HK-2 (cell line): ENCODE results near the gene NTRK1.

Source experiments
- DNase-seq: peaks from one replicate; pipeline ENCODE4 v3.0.0-alpha.2; 2018; ENCODE audit not compliant: unreplicated experiment

Gene NTRK1

DNA sequence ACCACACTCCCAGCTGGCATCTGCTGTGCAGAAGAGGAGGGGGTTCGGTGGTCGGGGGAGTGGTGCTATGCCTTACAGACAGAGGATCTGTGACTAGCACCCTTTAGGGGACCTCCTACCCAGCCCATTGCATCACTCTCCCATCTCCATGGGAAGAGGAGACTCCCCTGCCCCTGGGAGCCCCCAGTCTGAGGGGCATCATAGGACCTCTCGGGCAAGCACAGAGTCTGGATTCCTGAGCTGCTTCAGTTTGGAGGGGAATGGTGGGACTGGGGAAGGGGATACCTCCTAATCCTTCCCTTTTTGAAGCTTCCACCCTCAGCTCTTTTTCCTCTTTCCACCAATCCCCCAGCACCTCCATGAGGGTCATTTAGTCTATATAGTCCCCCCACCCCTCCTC, 3.1 kb upstream of the NTRK1 start:
- no peak for DNase-seq

DNA sequence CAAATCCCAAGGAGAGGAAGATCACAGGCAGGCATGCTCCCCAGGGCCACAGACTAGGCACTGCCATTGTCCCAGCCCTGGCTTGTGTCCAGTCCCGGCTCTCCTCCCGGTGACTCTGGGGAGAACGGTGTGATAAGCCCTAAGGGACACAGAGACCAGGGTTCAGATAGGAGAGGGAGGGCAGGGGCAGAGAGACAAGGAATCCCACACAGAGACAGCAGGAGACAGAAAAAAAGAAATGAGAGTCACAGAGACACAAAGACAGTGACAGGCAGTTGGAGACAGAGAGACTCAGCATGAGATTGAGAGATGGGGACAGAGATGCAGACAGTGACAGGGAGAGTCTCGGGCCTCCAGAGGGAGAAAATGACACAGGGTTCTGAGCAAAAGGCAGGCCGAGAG, 2.1 kb upstream of the NTRK1 start:
- no peak for DNase-seq

DNA sequence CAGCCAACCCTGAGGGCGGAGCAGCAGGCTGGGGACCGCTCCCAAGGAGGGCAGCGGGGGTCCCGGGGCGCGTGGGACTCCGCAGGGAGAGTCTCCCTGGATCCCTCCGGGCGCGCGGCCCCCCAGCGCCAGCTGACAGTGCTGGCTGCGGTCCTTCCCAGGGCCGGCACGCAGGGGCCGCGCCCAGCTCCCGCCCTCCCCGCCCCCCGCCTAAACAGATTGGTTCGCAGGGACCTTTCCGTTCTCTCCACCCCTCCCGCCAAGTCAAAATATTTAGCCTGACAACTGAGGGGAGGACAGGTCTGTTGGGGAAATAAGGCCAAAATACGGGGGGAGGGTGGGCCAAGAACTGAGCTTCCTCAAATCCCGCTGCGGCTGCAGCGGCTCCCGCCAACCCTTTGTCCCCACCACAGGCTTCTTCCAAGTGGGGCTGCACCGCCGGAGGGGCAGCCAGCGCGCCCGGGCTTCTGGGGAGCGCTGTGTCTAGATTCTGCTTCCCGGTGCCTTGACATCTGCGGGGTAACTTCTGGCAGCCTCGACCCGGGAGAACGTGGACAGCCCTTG, 1.6 kb upstream of the NTRK1 start, which contains the start of gene INSRR:
Gene INSRR, minus strand, starts transcription at position 159 of the 564 bp plus-strand sequence. CDS start 496 bp downstream, outside the sequence.
- DNase-seq: no peak

DNA sequence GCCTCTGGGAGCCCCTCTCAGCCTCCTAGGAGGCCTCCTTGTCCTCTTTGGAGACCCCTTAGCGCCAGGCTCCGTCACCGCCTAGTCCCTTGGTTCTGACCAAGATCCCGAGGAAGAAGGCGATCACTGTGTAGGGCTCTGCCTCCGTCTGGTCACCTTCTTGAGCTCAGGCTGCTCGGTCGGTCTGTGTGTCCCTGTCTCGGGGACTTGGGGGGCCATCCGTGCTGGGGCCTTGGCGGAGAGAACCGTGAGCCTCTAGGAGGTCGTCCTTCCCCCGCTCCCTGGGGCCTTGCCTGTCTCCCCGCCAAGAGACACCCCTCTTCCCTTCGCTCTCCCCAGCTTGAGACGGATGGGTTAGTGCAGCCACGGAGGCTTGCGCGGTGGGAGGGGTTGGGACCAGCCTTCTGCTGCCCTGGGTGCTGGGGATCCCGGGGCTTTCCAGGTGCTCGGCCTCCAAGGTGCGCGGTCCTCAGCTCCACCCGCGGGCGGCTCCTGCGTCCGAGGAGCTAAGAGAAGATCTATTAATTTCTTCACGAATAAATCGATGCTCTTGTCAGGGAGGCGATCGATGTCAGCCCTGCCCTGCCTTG, 1.0 kb upstream of the NTRK1 start:
- DNase-seq: peak; percentile 24

DNA sequence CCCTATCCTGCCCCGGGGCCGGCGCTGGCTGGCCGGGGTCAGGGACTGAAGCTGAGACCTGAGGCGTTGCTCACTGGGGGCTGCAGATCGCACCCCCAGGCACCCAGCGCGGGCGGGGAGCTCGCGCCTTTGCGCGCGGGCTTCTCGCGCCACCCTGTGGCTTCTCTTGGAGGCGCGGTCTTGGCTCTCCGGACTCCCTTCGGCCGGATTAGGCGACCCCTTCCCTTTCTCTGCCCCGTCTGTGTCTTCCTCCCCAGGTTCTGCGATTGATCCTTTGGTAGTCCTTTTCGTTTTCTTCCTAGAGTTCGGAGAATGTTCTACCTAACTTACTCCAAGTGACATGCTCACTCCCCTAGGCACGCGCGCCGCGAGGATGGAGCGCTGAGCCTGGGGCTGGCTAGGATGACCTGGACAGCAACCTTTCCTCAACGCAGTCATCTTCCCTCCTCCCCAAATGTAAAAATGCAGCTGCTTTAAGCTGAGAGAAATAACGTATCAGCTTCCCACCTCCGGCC, 495 bp upstream of the NTRK1 start:
- DNase-seq: peak; percentile 57

DNA sequence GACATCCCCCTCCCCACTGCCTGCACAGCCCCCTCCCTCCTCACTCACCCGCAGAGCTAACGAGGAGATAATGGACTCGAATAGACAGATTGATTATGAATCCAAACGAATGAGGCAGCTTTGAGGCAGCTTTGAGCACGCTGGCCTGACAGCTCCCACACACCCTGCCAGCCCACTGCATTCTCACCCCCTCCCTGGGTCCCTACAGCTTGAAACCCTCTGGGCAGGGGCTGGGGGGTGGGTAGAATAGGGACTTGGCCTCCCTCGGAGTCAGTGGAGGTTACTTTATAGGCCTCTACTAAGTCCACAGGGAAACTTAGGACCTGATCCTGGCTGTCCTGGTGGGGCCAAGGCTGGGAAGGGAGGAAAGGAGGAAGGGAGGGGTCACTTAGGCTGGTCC, 1.9 kb downstream of the NTRK1 start:
- DNase-seq: no peak

DNA sequence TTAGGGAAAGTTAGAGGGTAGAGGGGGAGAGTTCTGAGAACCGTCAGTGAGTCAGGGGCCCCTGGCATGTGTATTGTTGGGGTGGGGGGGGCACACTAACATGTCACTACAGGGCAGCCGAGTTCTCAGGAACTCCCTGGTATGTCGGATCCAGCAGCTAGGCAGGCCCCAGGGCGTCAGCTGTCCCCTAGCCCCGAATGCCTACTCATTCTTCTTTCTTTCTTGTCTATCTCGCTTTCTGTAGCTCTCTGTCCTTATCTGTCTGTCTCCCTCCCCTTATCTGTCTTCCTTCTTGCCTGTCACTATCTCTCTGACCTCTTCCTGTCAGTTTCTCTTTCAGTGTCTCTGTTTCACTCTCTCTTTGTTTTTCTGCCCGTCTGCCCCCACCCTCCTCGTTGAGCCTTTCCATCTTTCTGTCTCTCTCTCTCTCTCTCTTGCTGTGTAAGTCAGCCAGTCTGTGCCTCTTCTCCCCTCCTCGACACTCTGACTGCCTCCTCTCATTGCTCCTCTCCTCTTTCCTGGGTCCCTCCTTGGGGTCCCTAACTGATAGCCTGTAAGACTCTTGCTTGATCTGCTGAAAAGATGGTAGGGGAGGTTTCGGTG, 2.4 kb downstream of the NTRK1 start:
- no peak for DNase-seq

DNA sequence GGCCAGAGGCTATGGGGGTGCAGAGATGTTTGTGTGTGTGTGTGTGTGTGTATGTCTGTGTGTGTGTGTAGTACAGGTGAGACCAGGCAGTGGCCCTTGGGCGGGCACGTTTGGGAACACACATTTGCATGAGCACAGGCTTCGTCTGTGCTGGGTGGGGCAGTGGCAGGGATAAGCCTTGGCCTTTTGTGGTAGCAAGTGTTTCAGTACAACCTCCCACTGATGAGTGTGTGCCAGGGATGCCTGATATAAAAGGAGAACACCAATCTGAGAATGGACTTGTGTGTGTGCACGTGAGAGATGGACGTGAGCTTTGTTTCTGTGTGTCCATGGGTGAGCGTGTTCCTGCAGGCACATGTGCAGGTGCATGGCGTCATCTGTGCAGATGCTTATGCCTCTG, 3.0 kb downstream of the NTRK1 start:
- DNase-seq: no peak

DNA sequence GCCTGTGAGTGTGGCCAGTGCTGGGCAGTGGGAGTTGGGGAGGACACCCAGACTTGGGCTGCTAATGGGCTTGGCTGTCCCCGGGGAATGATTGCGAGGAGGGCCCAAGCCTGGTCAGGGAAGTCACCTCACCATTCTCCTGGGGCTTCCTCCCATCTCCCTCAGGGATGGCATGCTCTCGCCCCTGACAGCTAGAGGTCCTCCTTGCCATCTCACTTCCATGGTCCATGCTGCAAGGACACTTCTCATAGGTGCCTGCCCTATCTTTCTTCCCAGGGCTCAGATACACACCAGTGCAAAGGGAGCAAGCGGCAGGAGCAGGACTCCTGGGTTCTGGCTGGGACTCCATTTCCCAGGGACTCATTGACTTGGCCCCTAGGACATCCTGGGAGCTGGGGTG, 4.1 kb downstream of the NTRK1 start:
- no peak for DNase-seq

DNA sequence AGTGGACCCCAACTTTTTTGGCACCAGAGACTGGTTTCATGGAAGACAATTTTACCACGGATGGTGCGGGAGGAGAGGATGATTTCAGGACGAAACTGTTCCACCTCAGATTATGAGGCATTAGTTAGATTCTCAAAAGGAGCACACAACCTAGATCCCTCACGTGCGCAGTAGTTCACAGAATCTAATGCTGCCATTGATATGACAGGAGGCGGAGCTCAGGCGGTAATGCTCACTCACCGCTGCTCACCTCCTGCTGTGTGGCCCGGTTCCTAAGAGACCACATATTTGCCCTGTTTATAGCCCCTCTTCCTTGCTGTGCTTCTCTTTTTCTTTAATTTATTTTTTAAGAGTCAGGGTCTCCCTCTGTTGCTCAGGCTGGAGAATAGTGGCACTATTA, 4.6 kb downstream of the NTRK1 start:
- DNase-seq: no peak

DNA sequence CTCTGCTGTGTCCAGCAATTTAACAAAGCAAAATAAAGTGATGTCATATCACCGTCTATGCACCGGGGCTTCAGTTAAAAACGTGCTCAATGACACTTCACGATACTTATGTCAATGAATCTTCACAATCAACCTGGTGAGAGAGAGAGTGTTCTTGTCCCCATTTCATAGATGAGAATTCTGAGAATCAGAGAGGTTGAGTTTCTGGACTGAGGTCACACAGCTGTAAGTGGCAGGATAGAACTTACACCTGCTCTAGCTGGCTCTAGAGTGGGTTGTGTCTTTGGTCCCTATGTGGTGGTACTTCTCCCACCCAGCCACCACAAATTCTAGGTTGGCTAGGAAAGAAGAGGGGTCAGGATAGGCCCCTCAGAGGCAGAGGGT, 5.2 kb downstream of the NTRK1 start:
- DNase-seq: no peak

DNA sequence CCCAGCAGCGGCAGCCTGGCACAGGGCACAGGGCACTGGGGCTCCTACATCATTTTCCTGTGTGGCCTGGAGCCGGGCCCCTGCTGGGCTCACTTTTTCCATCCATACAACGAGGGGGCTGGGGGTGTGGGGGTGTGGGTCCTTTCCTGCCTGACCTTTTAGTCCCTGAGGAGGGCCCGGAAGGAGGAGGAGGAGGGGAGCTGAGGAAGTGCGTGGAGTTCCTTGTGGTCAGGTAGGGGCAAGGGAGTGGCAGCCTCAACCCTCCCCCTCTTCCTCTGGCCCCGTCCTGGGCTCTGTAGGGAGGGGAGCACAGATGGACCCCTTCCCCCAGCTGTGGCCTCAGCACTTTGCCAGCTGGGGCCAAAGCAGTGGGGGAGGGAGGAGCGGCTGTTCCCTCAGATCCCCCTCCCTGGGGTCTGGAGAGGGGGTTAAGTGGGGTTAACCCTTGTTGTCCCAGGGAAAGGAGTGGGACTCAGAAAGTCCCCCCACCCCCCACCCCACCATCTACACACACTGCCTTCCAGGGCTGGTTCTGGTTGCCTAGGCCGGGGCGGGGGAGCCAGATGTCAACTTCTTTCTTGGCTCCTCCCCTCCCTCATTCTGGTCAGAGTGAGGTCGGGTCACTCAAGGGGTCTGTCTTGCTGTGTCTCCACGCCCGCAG, 5.7 kb downstream of the NTRK1 start:
- DNase-seq: no peak

DNA sequence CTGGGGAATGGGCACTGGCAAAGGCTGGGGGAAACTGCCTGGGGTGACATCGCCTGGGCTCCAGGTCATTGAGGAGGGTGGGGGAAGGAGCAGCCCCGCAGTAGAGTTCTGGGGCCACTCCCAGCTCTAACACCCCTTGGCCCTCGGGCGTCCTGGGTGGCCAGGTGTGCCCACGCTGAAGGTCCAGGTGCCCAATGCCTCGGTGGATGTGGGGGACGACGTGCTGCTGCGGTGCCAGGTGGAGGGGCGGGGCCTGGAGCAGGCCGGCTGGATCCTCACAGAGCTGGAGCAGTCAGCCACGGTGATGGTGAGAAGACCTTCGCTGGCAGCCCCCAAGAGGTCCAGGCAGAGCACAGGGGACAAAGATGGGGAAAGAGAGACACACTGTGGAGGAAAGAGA, 7.7 kb downstream of the NTRK1 start:
- DNase-seq: no peak

DNA sequence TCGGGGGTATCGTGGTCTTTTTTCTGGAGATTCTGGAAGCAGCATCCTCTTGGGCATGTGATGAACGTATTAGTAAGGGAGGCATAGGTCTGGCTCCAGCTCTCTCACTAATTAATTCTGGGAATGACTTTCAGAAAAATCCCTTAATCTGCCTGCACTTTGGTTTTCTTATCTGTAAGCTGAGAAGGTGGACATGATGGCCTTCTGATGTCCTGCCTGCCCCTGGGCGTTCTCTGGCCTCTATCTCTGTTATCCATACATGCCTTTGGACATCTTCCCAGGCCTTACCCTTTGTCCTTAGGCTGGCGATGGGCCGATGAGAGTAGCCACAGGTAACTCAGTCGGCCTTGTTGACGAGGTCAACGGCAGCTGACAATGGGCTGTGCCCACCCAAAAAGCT, 8.8 kb downstream of the NTRK1 start:
- no peak for DNase-seq

DNA sequence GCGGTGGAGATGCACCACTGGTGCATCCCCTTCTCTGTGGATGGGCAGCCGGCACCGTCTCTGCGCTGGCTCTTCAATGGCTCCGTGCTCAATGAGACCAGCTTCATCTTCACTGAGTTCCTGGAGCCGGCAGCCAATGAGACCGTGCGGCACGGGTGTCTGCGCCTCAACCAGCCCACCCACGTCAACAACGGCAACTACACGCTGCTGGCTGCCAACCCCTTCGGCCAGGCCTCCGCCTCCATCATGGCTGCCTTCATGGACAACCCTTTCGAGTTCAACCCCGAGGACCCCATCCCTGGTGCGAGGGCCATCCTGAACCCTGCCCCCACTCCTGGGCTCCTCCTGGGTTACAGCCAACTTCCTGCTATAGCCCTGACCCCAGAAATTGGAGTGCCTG, 13.0 kb downstream of the NTRK1 start:
- DNase-seq: no peak

DNA sequence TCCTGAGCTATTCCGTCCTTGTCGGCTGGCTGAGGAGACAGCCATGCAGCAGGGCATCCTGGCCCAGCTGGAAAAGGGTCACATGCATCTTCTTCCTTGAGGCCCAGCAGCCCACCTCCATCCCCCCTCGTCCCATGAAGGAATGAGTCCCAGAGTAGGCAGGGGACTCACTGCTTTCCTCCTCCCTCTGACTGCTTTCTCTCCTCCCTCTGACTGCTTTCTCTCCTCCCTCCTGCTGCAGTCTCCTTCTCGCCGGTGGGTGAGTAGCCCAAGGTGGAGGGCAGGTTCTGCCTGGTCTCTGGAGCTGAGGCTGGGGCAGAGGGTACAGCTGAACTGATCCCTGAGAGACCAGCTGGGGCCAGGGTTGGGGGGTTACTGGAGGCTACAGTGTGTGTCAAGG, 13.5 kb downstream of the NTRK1 start:
- no peak for DNase-seq

DNA sequence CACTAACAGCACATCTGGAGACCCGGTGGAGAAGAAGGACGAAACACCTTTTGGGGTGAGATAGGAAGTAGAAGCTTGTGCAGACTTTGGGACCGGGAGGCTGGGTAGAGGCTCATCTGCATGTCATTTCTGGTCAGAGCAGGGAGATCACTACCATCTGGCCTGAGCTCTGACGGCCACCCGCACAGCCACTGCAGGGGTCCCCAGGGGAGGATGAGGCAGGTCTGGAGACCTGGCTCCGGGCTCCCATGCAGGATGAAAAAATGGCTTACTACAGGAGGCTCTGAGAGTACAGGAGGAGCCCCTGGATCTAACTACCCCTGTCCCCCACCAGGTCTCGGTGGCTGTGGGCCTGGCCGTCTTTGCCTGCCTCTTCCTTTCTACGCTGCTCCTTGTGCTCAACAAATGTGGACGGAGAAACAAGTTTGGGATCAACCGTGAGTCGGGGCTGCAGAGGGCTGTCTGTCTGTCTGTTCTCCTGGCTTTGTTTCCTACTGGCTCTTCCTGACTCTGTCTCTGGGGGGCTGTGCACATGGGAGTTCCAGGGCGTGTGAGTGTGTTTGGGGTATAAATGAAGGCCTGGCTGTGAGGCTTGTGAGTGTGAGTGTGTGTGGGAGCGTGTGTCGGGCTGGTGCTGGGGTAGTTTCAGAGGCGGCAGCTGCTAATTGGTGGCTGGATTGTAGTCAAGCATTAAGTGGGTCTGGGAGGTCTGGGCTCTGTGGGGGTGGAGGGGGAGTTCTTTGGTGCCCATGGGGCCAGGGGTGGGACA, 14.1 kb downstream of the NTRK1 start:
- DNase-seq: no peak

DNA sequence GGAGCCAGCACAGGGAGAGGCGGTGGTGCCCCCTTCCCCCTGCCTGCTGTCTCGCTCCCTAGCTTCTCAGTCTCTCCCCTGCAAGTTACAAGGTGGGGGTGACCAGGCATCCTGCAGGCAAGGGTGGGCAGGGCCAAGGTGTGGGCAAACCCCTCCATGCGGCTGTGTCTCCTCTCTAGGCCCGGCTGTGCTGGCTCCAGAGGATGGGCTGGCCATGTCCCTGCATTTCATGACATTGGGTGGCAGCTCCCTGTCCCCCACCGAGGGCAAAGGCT, 14.6 kb downstream of the NTRK1 start:
- DNase-seq: no peak

DNA sequence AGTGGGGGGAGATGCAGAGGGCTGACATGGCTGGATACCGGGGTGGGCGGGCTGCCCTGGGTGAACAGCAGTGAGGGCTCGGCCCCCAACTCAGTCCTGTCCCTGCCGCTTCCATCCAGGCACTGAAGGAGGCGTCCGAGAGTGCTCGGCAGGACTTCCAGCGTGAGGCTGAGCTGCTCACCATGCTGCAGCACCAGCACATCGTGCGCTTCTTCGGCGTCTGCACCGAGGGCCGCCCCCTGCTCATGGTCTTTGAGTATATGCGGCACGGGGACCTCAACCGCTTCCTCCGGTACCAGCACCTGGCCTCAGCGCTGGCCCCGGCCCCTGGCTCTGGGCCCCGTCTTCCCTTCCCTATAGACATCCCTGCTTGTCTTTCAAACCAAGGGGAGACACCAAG, 15.6 kb downstream of the NTRK1 start:
- DNase-seq: no peak

DNA sequence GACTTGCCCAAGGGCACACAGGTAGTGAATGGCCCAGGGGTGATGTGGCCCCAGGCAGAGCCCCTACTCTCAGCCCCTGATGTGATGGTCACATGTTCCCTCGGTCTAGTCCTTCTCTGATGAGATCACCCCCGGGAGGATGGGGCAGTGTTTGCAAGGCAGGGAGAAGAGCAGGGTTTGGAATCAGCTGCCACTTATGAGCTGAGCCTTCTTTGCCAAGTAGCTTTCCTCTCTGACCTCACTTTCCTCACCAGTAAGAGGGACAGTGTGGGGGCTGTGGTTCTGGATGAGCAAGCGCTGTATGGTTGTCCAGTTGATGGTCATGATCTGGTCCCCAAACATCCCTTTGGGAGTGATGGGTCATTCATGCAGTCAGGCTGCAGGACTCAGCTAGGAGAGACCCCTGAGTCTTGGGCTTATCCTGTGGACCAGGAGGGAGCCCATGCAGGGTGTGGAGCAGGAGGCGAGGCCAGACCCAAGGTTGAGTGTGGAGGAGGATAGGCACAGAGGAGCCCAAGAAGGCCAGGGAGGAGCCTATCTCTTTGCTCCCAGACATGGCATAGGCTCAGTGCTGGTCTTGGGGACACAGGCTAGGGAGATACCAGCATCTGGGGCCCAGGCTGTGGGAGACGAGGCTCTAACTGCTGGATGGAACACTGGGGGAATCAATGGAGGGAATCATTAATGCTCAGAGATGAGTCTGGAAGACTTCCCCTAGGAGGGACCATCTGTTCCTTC, 16.9 kb downstream of the NTRK1 start:
- DNase-seq: no peak

DNA sequence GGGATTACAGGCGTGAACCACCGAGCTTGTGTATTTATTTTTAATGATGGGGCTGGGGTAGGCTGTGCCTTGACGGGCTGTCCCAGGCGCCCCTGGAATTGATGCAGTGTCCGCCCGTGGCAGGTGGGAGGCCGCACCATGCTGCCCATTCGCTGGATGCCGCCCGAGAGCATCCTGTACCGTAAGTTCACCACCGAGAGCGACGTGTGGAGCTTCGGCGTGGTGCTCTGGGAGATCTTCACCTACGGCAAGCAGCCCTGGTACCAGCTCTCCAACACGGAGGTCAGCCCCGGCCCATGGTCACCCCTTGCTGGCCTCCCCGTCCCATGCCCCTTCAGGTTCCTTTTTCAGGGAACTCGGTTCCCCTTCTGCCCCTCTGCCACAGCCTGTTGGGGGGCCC, 19.2 kb downstream of the NTRK1 start:
- DNase-seq: no peak

DNA sequence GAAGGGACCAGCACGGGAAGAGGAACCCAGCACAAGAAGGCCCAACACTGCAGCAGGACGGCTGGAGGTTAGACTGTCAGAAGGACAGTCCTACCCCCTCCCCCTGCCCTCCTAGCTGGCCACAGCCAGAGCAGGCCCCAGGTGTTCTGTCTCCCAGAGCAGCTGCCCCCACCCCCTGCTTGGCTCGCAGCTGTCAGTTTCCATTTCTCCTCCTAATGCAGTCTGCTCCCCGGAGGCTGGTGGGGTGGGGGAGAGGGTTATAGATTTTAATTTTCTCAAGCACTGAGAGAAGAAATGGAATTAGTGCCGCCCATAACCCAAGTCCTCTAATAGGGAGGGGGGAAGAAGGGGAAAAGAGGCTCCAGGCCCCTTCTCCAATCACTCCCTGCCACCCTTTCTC, 19.8 kb downstream of the NTRK1 start:
- DNase-seq: no peak
